Stomach (tissue), 9 donors: ENCODE data around the gene AKT2. TPM values are rescaled to one million over a fixed set of nuclear protein-coding genes. Genes with fewer than 3 reads are reported as not detected.

Experiments
- DNase-seq, 2 donors: peaks; one replicate each; pipeline versions ENCODE4 v3.0.0 to v3.0.0-alpha.2; 2013 to 2019
- H3K27ac ChIP-seq, 5 donors: fragments of 200-600 bp in 4 of 5; sonication (generic) in 4 of 5; one replicate each; pipeline ENCODE4 v1.5.1; 2013 to 2019; ENCODE audit warnings: mild to moderate bottlenecking in 1 of 5, moderate library complexity in 1 of 5
- H3K27me3 ChIP-seq, 3 donors: fragments of 200-600 bp; sonication (generic); one replicate each; pipeline ENCODE4 v1.5.1; 2017 to 2019; ENCODE audit warnings: mixed run types in 1 of 3
- H3K36me3 ChIP-seq, 4 donors: fragments of 200-600 bp; sonication (generic); 1 replicate in 3 of 4; 2 replicates in 1 of 4; pipeline ENCODE4 v1.5.1; 2016 to 2019
- H3K4me1 ChIP-seq, 4 donors: fragments of 200-600 bp; sonication (generic); one replicate each; pipeline ENCODE4 v1.5.1; 2016 to 2019
- H3K4me3 ChIP-seq, 4 donors: fragments of 200-600 bp; sonication (generic) in 3 of 4; one replicate each; pipeline ENCODE4 v1.5.1; 2016 to 2019; ENCODE audit warnings: mild to moderate bottlenecking in 1 of 4
- H3K9me3 ChIP-seq, 4 donors: fragments of 200-600 bp; sonication (generic); one replicate each; pipeline ENCODE4 v1.5.1; 2016 to 2019
- CTCF ChIP-seq, 7 experiments: fragments of 450-650 bp in 4 of 7; fragments of 200-600 bp in 3 of 7; sonication (generic) in 3 of 7; IDR thresholded peaks; one replicate each; pipeline ENCODE4 v1.5.1; 2016 to 2019; ENCODE audit warnings: antibody characterized with exemption in 7 of 7, control low read depth in 2 of 7, mild to moderate bottlenecking in 1 of 7
- EP300 ChIP-seq: sonication (generic); formaldehyde crosslinking; IDR thresholded peaks from one replicate; pipeline ENCODE4 v1.6.1; 2017; ENCODE audit warnings: antibody characterized with exemption
- POLR2A ChIP-seq, 4 donors: fragments of 450-650 bp; IDR thresholded peaks; one replicate each; pipeline ENCODE4 v1.6.1; 2016; ENCODE audit warnings: antibody characterized with exemption in 4 of 4, control low read depth in 2 of 4, mild to moderate bottlenecking in 1 of 4, moderate library complexity in 1 of 4
- POLR2AphosphoS5 ChIP-seq, 3 donors: sonication (generic); formaldehyde crosslinking; IDR thresholded peaks; one replicate each; pipeline ENCODE4 v1.6.1; 2016; ENCODE audit warnings: antibody characterized with exemption in 3 of 3
- WGBS, 5 donors: extraction: QIAGEN DNeasy Blood & Tissue Kit in 3 of 5; methylation state at CpG; one replicate each; pipeline versions ENCODE4 v1.1.5 to v1.1.7; 2013 to 2018; 5-methylcytosine and 5-hydroxymethylcytosine counted together
- intact Hi-C: fragments of 100-400 bp; cut with DNase I; formaldehyde crosslinking; loops from one replicate; pipeline ENCODE4 v1.15.1; 2023; ENCODE audit warnings: low total_unique reads
- polyA plus RNA-seq, 3 donors: library from polyadenylated mRNA; stranded (reverse); fragments of 200-250 nt; gene quantifications; one replicate each; pipeline ENCODE4 v1.2.3, GENCODE V29; 2013
- total RNA-seq, 5 donors: library from RNA; depleted of rRNA; stranded (reverse); fragments of >200 nt; gene quantifications; one replicate each; pipeline versions ENCODE4 v1.1.0 to v1.2.3, GENCODE V29; 2014 to 2016
- donor health status: healthy with polysubstance abuse.
- donor health status: Bipolar disorder and iron deficiency.
- donor health status: healthy.

AKT2 gene
- total and polyA plus RNA-seq, 8 donors: 26.0 to 227 (median 75.9) TPM

- H3K36me3 ChIP-seq: peaks cover 15 to 67% (median 63%) of the 10 kb centered on the region in 4 donors
- intact Hi-C loops: no loop called here
Measured at GRCh38 chr19:40249781-40250180, 35.4 kb downstream of the AKT2 start.

GRCh38 chr19:40249201-40249600 lies 35.9 kb downstream of the AKT2 start:
- H3K27ac ChIP-seq: no peak overlapping the region
- no peak for TF ChIP-seq POLR2A (IDR thresholded peaks at IDR 0.05)
- no peak for TF ChIP-seq CTCF (IDR thresholded peaks at IDR 0.05)
- no peak for TF ChIP-seq EP300
- no peak for TF ChIP-seq POLR2AphosphoS5 (IDR thresholded peaks at IDR 0.05)
- no peaks in the 10 kb centered on the region for H3K27me3 ChIP-seq
- intact Hi-C loops: no loop called here
- H3K4me1 ChIP-seq: peaks cover 0 to 51% (median 16%) of the 10 kb centered on the region in 4 donors
- WGBS, 5 donors: 68 to 83% (median 73%) methylated on average over 10 of the region's 10 CpGs
- no peak for DNase-seq
- peaks cover 9 to 66% (median 57%) of the 10 kb centered on the region in 4 donors for H3K36me3 ChIP-seq
- no peaks in the 10 kb centered on the region for H3K9me3 ChIP-seq
- H3K4me3 ChIP-seq: no peak overlapping the region

More at GRCh38 chr19:40249781-40250180, 35.4 kb downstream of the AKT2 start:
- DNase-seq: no peak
- Histone ChIP-seq H3K9me3 (no peaks in the 10 kb centered on the region), H3K27ac (no peak overlapping the region), H3K4me1 (peaks cover 0 to 45% (median 15%) of the 10 kb centered on the region in 4 donors), H3K27me3 (no peaks in the 10 kb centered on the region), H3K4me3 (no peak overlapping the region)
- TF ChIP-seq EP300 (no peak), POLR2AphosphoS5 (IDR thresholded peaks at IDR 0.05) (no peak), CTCF (IDR thresholded peaks at IDR 0.05) (no peak), POLR2A (IDR thresholded peaks at IDR 0.05) (no peak)
- 81 to 90% (median 87%) methylated on average over 11 of the region's 11 CpGs for WGBS, 5 donors

GRCh38 chr19:40247735-40248262 lies 37.3 kb downstream of the AKT2 start:
- intact Hi-C loops: no loop called here
- no peak for DNase-seq
- Histone ChIP-seq H3K27ac (no peak overlapping the region), H3K4me3 (no peak overlapping the region), H3K27me3 (no peaks in the 10 kb centered on the region), H3K4me1 (peaks cover 0 to 41% (median 11%) of the 10 kb centered on the region in 4 donors), H3K36me3 (peaks cover 8 to 52% (median 44%) of the 10 kb centered on the region in 4 donors), H3K9me3 (no peaks in the 10 kb centered on the region)
- 84 to 89% (median 87%) methylated on average over 9 to 12 of the region's 12 CpGs for WGBS, 5 donors
- TF ChIP-seq POLR2AphosphoS5 (IDR thresholded peaks at IDR 0.05) (no peak), CTCF (IDR thresholded peaks at IDR 0.05) (no peak), EP300 (no peak), POLR2A (IDR thresholded peaks at IDR 0.05) (no peak)

- no peak for TF ChIP-seq POLR2AphosphoS5 (IDR thresholded peaks at IDR 0.05)
- no peak for TF ChIP-seq CTCF (IDR thresholded peaks at IDR 0.05)
- TF ChIP-seq EP300: no peak
- no peak for TF ChIP-seq POLR2A (IDR thresholded peaks at IDR 0.05)
- DNase-seq: no peak
- H3K36me3 ChIP-seq: peaks cover 9 to 51% (median 43%) of the 10 kb centered on the region in 4 donors
- H3K4me1 ChIP-seq: peaks cover 0 to 42% (median 13%) of the 10 kb centered on the region in 4 donors
- no peaks in the 10 kb centered on the region for H3K27me3 ChIP-seq
- no peak overlapping the region for H3K27ac ChIP-seq
- H3K4me3 ChIP-seq: no peak overlapping the region
- intact Hi-C loops: no loop called here
- WGBS, 5 donors: 85 to 95% (median 88%) methylated on average over 5 to 6 of the region's 6 CpGs
- no peaks in the 10 kb centered on the region for H3K9me3 ChIP-seq
Measured at GRCh38 chr19:40247178-40247577, 38.0 kb downstream of the AKT2 start.
